ENCODE data around the gene SND1.

DNA sequence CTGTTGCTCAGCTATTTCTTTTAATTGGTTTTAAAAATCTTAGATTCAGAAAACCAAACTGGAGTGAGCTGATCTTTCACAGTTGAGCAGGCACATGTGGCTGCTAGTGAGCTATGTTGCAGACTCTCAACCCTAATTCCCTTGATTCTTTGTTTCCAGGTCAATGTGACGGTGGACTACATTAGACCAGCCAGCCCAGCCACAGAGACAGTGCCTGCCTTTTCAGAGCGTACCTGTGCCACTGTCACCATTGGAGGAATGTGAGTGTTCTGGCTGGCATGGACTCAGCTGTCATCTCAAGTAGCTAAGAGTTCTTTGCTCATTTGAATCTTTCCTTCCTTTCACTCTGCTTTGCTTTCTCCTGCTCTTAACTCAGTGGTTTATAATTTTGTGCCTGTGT lies 192.2 kb downstream of the SND1 start:
- TF ChIP-seq, protein P1, sequence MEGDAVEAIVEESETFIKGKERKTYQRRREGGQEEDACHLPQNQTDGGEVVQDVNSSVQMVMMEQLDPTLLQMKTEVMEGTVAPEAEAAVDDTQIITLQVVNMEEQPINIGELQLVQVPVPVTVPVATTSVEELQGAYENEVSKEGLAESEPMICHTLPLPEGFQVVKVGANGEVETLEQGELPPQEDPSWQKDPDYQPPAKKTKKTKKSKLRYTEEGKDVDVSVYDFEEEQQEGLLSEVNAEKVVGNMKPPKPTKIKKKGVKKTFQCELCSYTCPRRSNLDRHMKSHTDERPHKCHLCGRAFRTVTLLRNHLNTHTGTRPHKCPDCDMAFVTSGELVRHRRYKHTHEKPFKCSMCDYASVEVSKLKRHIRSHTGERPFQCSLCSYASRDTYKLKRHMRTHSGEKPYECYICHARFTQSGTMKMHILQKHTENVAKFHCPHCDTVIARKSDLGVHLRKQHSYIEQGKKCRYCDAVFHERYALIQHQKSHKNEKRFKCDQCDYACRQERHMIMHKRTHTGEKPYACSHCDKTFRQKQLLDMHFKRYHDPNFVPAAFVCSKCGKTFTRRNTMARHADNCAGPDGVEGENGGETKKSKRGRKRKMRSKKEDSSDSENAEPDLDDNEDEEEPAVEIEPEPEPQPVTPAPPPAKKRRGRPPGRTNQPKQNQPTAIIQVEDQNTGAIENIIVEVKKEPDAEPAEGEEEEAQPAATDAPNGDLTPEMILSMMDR (IDR thresholded peaks at IDR 0.05), result no peak
- no peak for TF ChIP-seq EP300 (IDR thresholded peaks at IDR 0.05)
